H1 (cell line): ENCODE results near the gene OLR1. TPM values are rescaled to one million over a fixed set of nuclear protein-coding genes. Genes with fewer than 3 reads are reported as not detected.

Experiments used
- BACH1 ChIP-seq: IDR thresholded peaks from 2 replicates; pipeline ENCODE4 v1.6.1; 2012; ENCODE audit warnings: low read length, improper control_type of control experiment
- BRCA1 ChIP-seq: IDR thresholded peaks from 2 replicates; pipeline ENCODE4 v1.6.1; 2012; ENCODE audit warnings: low read depth, low read length, improper control_type of control experiment
- CHD1 ChIP-seq: IDR thresholded peaks from 2 replicates; pipeline ENCODE4 v1.6.1; 2012; ENCODE audit warnings: low read depth, low read length, improper control_type of control experiment
- HDAC6 ChIP-seq: IDR thresholded peaks from one replicate; pipeline ENCODE4 v1.7.1; 2012; ENCODE audit warnings: low read depth, mild to moderate bottlenecking, inconsistent platforms, low read length, moderate library complexity
- KDM4A ChIP-seq: IDR thresholded peaks from one replicate; pipeline ENCODE4 v1.7.1; 2012; ENCODE audit warnings: low read depth, mild to moderate bottlenecking, moderate library complexity, low read length, inconsistent platforms; ENCODE audit not compliant: severe bottlenecking
- POU5F1 ChIP-seq: IDR thresholded peaks from 2 replicates; pipeline ENCODE4 v1.6.1; 2011; ENCODE audit warnings: low read depth, mild to moderate bottlenecking, low read length, moderate library complexity
- RNF2 ChIP-seq: fragments of 200-900, 300-1000 bp; sonication (generic); IDR thresholded peaks from 2 replicates; pipeline ENCODE4 v1.7.1; 2016; ENCODE audit warnings: borderline replicate concordance, low read depth, mild to moderate bottlenecking, antibody characterized with exemption, low read length; ENCODE audit not compliant: poor library complexity, severe bottlenecking; ENCODE audit errors: missing control alignments
- TBP ChIP-seq: IDR thresholded peaks from 2 replicates; pipeline ENCODE4 v1.6.1; 2011; ENCODE audit warnings: low read depth, low read length, improper control_type of control experiment
- TCF12 ChIP-seq: IDR thresholded peaks from 2 replicates; pipeline ENCODE4 v1.6.1; 2011; ENCODE audit warnings: low read depth, mild to moderate bottlenecking, low read length
- polyA plus RNA-seq, 7 experiments: library from polyadenylated mRNA; depleted of rRNA in 3 of 7; stranded (reverse) in 5 of 7; unstranded in 2 of 7; fragments of >200 nt in 5 of 7; fragments of 200-250 nt in 2 of 7; gene quantifications; 1 replicate in 5 of 7; 2 replicates in 1 of 7; 4 replicates in 1 of 7; pipeline versions ENCODE4 v1.2.1 to v1.2.3, GENCODE V29; 2011 to 2013; ENCODE audit warnings: missing spikeins in 2 of 7, mixed read lengths in 2 of 7
- total RNA-seq: library from RNA; stranded (reverse); fragmentation: NEBNext Ultra II Directional; extraction: Animal tissue kit (Norgen Biotek cat#: 25700); gene quantifications from 2 replicates; pipeline ENCODE4 v1.2.1, GENCODE V29; 2021
- TF ChIP-seq, protein P1 (sequence below): fragments of 300-600 bp; sonication (generic); IDR thresholded peaks from 2 replicates; pipeline ENCODE4 v1.7.1; 2012; ENCODE audit warnings: low read length, moderate library complexity, mild to moderate bottlenecking, inconsistent platforms; ENCODE audit not compliant: insufficient replicate concordance

Gene OLR1
- total and polyA plus RNA-seq, 2 of the 8 experiments (the other 6 are each of a cell fraction or from before 2014, with no cell fraction given), result not detected

DNA sequence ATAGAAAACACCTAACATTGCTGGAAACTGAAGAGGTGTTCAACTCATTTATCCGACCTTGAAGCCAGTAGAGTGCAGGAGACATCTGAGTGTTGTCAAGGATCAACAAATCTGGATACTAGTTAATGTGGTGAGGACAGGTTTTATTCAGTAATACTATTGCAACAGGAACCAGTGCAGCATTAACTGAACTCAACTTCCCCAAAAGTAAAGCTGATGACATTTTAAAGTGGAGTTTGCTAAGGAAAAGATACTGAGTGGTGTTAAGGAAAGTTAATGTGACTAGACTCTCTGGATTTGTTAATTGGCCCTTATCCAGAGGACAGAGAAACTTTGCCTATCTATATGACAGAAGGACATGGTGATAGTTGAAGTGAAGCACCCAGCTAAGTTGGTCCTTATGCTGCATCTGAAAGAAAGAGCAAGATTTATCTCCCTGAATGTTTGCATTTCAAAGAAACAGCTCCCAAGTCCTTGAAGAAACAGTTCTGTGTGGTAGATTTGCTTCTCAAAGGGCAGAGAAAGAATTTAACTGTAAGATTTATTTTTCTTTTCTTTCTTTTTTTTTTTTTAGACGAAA, 40.7 kb downstream of the OLR1 start (continued):
- TF ChIP-seq, protein P1, sequence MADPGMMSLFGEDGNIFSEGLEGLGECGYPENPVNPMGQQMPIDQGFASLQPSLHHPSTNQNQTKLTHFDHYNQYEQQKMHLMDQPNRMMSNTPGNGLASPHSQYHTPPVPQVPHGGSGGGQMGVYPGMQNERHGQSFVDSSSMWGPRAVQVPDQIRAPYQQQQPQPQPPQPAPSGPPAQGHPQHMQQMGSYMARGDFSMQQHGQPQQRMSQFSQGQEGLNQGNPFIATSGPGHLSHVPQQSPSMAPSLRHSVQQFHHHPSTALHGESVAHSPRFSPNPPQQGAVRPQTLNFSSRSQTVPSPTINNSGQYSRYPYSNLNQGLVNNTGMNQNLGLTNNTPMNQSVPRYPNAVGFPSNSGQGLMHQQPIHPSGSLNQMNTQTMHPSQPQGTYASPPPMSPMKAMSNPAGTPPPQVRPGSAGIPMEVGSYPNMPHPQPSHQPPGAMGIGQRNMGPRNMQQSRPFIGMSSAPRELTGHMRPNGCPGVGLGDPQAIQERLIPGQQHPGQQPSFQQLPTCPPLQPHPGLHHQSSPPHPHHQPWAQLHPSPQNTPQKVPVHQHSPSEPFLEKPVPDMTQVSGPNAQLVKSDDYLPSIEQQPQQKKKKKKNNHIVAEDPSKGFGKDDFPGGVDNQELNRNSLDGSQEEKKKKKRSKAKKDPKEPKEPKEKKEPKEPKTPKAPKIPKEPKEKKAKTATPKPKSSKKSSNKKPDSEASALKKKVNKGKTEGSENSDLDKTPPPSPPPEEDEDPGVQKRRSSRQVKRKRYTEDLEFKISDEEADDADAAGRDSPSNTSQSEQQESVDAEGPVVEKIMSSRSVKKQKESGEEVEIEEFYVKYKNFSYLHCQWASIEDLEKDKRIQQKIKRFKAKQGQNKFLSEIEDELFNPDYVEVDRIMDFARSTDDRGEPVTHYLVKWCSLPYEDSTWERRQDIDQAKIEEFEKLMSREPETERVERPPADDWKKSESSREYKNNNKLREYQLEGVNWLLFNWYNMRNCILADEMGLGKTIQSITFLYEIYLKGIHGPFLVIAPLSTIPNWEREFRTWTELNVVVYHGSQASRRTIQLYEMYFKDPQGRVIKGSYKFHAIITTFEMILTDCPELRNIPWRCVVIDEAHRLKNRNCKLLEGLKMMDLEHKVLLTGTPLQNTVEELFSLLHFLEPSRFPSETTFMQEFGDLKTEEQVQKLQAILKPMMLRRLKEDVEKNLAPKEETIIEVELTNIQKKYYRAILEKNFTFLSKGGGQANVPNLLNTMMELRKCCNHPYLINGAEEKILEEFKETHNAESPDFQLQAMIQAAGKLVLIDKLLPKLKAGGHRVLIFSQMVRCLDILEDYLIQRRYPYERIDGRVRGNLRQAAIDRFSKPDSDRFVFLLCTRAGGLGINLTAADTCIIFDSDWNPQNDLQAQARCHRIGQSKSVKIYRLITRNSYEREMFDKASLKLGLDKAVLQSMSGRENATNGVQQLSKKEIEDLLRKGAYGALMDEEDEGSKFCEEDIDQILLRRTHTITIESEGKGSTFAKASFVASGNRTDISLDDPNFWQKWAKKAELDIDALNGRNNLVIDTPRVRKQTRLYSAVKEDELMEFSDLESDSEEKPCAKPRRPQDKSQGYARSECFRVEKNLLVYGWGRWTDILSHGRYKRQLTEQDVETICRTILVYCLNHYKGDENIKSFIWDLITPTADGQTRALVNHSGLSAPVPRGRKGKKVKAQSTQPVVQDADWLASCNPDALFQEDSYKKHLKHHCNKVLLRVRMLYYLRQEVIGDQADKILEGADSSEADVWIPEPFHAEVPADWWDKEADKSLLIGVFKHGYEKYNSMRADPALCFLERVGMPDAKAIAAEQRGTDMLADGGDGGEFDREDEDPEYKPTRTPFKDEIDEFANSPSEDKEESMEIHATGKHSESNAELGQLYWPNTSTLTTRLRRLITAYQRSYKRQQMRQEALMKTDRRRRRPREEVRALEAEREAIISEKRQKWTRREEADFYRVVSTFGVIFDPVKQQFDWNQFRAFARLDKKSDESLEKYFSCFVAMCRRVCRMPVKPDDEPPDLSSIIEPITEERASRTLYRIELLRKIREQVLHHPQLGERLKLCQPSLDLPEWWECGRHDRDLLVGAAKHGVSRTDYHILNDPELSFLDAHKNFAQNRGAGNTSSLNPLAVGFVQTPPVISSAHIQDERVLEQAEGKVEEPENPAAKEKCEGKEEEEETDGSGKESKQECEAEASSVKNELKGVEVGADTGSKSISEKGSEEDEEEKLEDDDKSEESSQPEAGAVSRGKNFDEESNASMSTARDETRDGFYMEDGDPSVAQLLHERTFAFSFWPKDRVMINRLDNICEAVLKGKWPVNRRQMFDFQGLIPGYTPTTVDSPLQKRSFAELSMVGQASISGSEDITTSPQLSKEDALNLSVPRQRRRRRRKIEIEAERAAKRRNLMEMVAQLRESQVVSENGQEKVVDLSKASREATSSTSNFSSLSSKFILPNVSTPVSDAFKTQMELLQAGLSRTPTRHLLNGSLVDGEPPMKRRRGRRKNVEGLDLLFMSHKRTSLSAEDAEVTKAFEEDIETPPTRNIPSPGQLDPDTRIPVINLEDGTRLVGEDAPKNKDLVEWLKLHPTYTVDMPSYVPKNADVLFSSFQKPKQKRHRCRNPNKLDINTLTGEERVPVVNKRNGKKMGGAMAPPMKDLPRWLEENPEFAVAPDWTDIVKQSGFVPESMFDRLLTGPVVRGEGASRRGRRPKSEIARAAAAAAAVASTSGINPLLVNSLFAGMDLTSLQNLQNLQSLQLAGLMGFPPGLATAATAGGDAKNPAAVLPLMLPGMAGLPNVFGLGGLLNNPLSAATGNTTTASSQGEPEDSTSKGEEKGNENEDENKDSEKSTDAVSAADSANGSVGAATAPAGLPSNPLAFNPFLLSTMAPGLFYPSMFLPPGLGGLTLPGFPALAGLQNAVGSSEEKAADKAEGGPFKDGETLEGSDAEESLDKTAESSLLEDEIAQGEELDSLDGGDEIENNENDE, result no peak
- TF ChIP-seq BACH1 (no peak), RNF2 (no peak), TCF12 (no peak), BRCA1 (no peak), HDAC6 (no peak), KDM4A (no peak), TBP (no peak), POU5F1 (no peak), CHD1 (no peak)
